ENCODE results near the gene ADGRG6.

- TF ChIP-seq ZNF384 (IDR thresholded peaks at IDR 0.05): no peak
- TF ChIP-seq CTBP1 (IDR thresholded peaks at IDR 0.05; ENCODE audit: borderline replicate concordance): no peak
- TF ChIP-seq FOXM1 (IDR thresholded peaks at IDR 0.05; ENCODE audit: borderline replicate concordance): no peak
- TF ChIP-seq, protein P1, sequence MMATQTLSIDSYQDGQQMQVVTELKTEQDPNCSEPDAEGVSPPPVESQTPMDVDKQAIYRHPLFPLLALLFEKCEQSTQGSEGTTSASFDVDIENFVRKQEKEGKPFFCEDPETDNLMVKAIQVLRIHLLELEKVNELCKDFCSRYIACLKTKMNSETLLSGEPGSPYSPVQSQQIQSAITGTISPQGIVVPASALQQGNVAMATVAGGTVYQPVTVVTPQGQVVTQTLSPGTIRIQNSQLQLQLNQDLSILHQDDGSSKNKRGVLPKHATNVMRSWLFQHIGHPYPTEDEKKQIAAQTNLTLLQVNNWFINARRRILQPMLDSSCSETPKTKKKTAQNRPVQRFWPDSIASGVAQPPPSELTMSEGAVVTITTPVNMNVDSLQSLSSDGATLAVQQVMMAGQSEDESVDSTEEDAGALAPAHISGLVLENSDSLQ (IDR thresholded peaks at IDR 0.05): no peak
Observed at GRCh38 chr6:142345261-142345660, 43.5 kb downstream of the ADGRG6 start.

Data from HEK293T (cell line).